Fibroblast of pulmonary artery (primary cell): ENCODE data around the gene SBNO2.
A peak's percentile ranks its signal among the peaks of the same experiment; 100 is the strongest.
"Not testable (repeated sequence)": the region's sequence is repeated elsewhere in the genome, so short reads cannot be mapped to it uniquely, and the experiment has no call there.

Experiments used
- DNase-seq: peaks from one replicate; pipeline ENCODE4 v3.0.0-alpha.2; 2010; ENCODE audit warnings: low read depth
- H3K4me3 ChIP-seq: replicated peaks from 2 replicates; pipeline ENCODE4 v1.5.1; 2011; ENCODE audit warnings: low read depth, mild to moderate bottlenecking, control low read depth, low read length, moderate library complexity
- CTCF ChIP-seq: IDR thresholded peaks from 2 replicates; pipeline ENCODE4 v1.5.1; 2011; ENCODE audit warnings: mild to moderate bottlenecking, control low read depth, low read length, inconsistent platforms; ENCODE audit errors: missing control alignments

SBNO2 gene

GRCh38 chr19:1214299-1214861 lies 40.3 kb upstream of the SBNO2 start:
- TF ChIP-seq CTCF: no peak
- DNase-seq: no peak
- H3K4me3 ChIP-seq: no peak overlapping the region

GRCh38 chr19:1213391-1214286 lies 39.6 kb upstream of the SBNO2 start:
- H3K4me3 ChIP-seq: no peak overlapping the region
- DNase-seq: peak; percentile 73
- no peak for TF ChIP-seq CTCF

- H3K4me3 ChIP-seq: no peak overlapping the region
- DNase-seq: no peak
- no peak for TF ChIP-seq CTCF
Measured at GRCh38 chr19:1211494-1212234, 37.6 kb upstream of the SBNO2 start.

GRCh38 chr19:1210227-1210538 lies 36.1 kb upstream of the SBNO2 start:
- no peak for TF ChIP-seq CTCF
- no peak overlapping the region for H3K4me3 ChIP-seq
- DNase-seq: no peak

GRCh38 chr19:1208830-1209229 lies 34.8 kb upstream of the SBNO2 start:
- H3K4me3 ChIP-seq, DNase-seq: not testable (repeated sequence)

GRCh38 chr19:1206864-1207450 lies 32.9 kb upstream of the SBNO2 start:
- no peak for TF ChIP-seq CTCF
- DNase-seq: no peak
- H3K4me3 ChIP-seq: peak overlapping the region; percentile 73
